Vagina (tissue), 2 donors: ENCODE data around the gene ZNF263. TPM values are rescaled to one million over a fixed set of nuclear protein-coding genes. Genes with fewer than 3 reads are reported as not detected.

ENCODE experiments used
- DNase-seq, 2 donors: peaks; one replicate each; pipeline ENCODE4 v3.0.0-alpha.2; 2017; ENCODE audit errors: extremely low spot score in 2 of 2
- H3K27ac ChIP-seq: fragments of 200-600 bp; sonication (generic); one replicate; pipeline ENCODE4 v1.5.1; 2019
- H3K27me3 ChIP-seq: fragments of 200-600 bp; sonication (generic); one replicate; pipeline ENCODE4 v1.5.1; 2019
- H3K36me3 ChIP-seq, 2 donors: fragments of 200-600 bp; sonication (generic); one replicate each; pipeline ENCODE4 v1.5.1; 2017 to 2019
- H3K4me1 ChIP-seq: fragments of 200-600 bp; sonication (generic); one replicate; pipeline ENCODE4 v1.5.1; 2019
- H3K4me3 ChIP-seq, 2 donors: fragments of 200-600 bp; sonication (generic); 1 replicate in 1 of 2; 2 replicates in 1 of 2; pipeline ENCODE4 v1.5.1; 2016 to 2019
- H3K9me3 ChIP-seq: fragments of 200-600 bp; sonication (generic); one replicate; pipeline ENCODE4 v1.5.1; 2019
- POLR2A ChIP-seq, 2 donors: fragments of 450-650 bp; IDR thresholded peaks; one replicate each; pipeline ENCODE4 v1.6.1; 2017; ENCODE audit warnings: antibody characterized with exemption in 2 of 2, mild to moderate bottlenecking in 2 of 2, moderate library complexity in 2 of 2
- POLR2AphosphoS5 ChIP-seq, 2 donors: sonication (generic); formaldehyde crosslinking; IDR thresholded peaks; one replicate each; pipeline ENCODE4 v1.9.0; 2017; ENCODE audit warnings: antibody characterized with exemption in 2 of 2, mild to moderate bottlenecking in 2 of 2, low read depth in 1 of 2; ENCODE audit not compliant: insufficient read depth in 1 of 2
- intact Hi-C: fragments of 100-400 bp; cut with DNase I; formaldehyde crosslinking; loops from one replicate; pipeline ENCODE4 v1.15.1; 2023
- total RNA-seq: library from RNA; depleted of rRNA; stranded (reverse); fragments of >200 nt; gene quantifications from one replicate; pipeline ENCODE4 v1.2.3, GENCODE V29; 2016
- TF ChIP-seq, protein P1 (sequence below), 3 experiments: fragments of 450-650 bp in 2 of 3; fragments of 200-600 bp in 1 of 3; sonication (generic) in 1 of 3; IDR thresholded peaks; one replicate each; pipeline ENCODE4 v1.5.1; 2017 to 2019; ENCODE audit warnings: antibody characterized with exemption in 3 of 3, mild to moderate bottlenecking in 2 of 3, moderate library complexity in 2 of 3

The ZNF263 gene
- total RNA-seq, 1 donor from 2014 or later, result 29.7 TPM

DNA sequence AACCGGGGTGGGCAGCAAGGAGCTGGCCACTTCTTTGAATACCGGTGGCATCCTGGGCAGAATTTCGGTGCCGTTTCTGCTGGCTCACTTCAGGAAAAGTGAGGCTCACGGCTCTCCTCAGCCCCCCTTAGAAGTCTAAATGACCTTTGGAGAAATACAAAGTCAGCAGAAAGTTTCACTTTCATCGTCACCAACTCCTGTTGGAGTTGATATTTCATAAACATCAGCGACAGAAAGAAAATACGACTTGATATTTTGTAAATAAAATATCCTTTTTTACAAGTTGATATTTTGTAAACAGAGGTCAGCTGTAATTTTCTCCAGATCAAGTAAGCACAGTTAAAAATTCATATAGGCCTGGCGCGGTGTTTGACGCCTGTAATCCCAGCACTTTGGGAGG, 22.8 kb downstream of the ZNF263 start:
- Histone ChIP-seq H3K9me3 (peaks cover 44% of the 10 kb centered on the region), H3K4me3 (peak overlapping the region; percentile 79 to 81), H3K4me1 (peaks cover 15% of the 10 kb centered on the region), H3K27ac (peak overlapping the region; percentile 74), H3K27me3 (no peaks in the 10 kb centered on the region), H3K36me3 (peaks cover 0 to 64% of the 10 kb centered on the region in 2 donors)
- intact Hi-C loops, result no loop called here
- no peak for DNase-seq
- TF ChIP-seq, protein P1, sequence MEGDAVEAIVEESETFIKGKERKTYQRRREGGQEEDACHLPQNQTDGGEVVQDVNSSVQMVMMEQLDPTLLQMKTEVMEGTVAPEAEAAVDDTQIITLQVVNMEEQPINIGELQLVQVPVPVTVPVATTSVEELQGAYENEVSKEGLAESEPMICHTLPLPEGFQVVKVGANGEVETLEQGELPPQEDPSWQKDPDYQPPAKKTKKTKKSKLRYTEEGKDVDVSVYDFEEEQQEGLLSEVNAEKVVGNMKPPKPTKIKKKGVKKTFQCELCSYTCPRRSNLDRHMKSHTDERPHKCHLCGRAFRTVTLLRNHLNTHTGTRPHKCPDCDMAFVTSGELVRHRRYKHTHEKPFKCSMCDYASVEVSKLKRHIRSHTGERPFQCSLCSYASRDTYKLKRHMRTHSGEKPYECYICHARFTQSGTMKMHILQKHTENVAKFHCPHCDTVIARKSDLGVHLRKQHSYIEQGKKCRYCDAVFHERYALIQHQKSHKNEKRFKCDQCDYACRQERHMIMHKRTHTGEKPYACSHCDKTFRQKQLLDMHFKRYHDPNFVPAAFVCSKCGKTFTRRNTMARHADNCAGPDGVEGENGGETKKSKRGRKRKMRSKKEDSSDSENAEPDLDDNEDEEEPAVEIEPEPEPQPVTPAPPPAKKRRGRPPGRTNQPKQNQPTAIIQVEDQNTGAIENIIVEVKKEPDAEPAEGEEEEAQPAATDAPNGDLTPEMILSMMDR (IDR thresholded peaks at IDR 0.05), result no peak
- no peak for TF ChIP-seq POLR2A (IDR thresholded peaks at IDR 0.05)
- TF ChIP-seq POLR2AphosphoS5 (IDR thresholded peaks at IDR 0.05; ENCODE audit: insufficient read depth in 1 of 2, low read depth in 1 of 2), result no peak

DNA sequence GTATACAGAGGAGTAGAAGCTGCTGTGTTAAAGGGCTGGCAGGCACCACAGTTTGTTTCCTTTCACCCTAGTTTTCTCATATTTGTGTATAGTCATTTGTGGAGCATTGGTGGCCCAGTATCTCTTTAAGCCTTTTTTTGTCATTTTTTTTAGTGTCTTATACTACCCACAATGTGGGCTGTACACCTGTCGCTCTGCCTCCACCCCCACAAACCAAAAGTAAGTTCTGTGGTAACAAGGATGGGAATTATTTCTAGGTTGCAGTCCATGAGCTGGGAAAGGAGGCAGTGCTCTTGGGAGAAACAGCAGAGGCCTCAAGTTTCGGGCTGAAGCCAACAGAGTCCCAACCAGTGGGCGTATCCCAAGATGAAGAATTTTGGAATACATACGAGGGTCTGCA, 28.2 kb downstream of the ZNF263 start:
- H3K36me3 ChIP-seq, result peaks cover 8 to 73% of the 10 kb centered on the region in 2 donors
- TF ChIP-seq POLR2A (IDR thresholded peaks at IDR 0.05), result no peak
- TF ChIP-seq, protein P1 (IDR thresholded peaks at IDR 0.05), result no peak
- no peak for TF ChIP-seq POLR2AphosphoS5 (IDR thresholded peaks at IDR 0.05; ENCODE audit: insufficient read depth in 1 of 2, low read depth in 1 of 2)
- H3K4me1 ChIP-seq, result peaks cover 5% of the 10 kb centered on the region
- peaks cover 60% of the 10 kb centered on the region for H3K9me3 ChIP-seq
- no peak for DNase-seq
- H3K27ac ChIP-seq, result no peak overlapping the region
- intact Hi-C loops, result loop anchor here (10.0 kb wide), 1 partner anchor 73 kb away; no protein-coding TSS in a partner anchor
- no peak overlapping the region for H3K4me3 ChIP-seq
- no peaks in the 10 kb centered on the region for H3K27me3 ChIP-seq

DNA sequence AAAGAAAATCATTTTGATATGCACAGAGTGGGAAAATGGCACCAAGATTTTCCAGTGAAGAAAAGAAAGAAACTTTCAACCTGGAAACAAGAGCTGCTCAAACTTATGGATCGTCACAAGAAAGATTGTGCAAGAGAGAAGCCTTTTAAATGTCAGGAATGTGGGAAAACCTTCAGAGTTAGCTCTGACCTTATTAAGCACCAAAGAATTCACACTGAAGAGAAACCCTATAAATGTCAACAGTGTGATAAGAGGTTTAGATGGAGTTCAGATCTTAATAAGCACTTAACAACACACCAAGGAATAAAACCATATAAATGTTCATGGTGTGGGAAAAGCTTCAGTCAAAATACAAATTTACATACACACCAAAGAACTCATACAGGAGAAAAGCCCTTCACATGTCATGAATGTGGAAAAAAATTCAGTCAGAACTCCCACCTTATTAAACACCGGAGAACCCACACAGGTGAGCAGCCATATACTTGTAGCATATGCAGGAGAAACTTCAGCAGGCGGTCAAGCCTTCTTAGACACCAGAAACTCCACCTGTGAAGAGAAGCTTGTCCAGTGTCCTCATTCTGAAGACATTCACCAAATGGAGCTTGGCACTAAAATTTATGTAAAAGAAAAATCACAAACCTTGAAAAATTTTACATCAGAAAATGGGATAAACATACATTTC, 34.2 kb downstream of the ZNF263 start:
- Histone ChIP-seq H3K9me3 (peaks cover 81% of the 10 kb centered on the region), H3K4me1 (no peaks in the 10 kb centered on the region), H3K4me3 (no peak overlapping the region), H3K36me3 (peaks cover 12 to 76% of the 10 kb centered on the region in 2 donors), H3K27me3 (no peaks in the 10 kb centered on the region), H3K27ac (no peak overlapping the region)
- no peak for DNase-seq
- intact Hi-C loops, result loop anchor here (10.0 kb wide), 1 partner anchor 67 kb away; no protein-coding TSS in a partner anchor
- TF ChIP-seq, protein P1 (IDR thresholded peaks at IDR 0.05), result no peak
- TF ChIP-seq POLR2AphosphoS5 (IDR thresholded peaks at IDR 0.05; ENCODE audit: insufficient read depth in 1 of 2, low read depth in 1 of 2), result no peak
- no peak for TF ChIP-seq POLR2A (IDR thresholded peaks at IDR 0.05)

DNA sequence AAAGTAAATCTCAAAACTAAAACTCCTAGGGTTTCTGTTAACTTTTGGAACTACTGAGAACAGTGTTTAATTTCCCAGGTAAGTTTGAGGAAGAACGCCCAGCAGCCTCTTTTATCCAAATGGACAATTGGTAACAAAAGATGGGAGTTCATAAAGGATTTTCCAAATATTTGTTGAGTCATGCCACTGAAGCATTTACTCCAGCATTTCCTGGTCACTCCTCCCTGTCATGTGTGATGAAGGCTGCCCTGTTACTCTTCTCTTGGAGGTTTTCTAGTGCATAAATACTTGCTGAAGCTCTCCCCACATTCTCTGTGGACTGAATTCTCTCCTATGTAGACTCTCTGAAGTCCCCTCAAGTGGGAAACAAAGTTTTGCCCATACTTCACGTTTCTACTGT, 38.5 kb downstream of the ZNF263 start:
- TF ChIP-seq POLR2A (IDR thresholded peaks at IDR 0.05), result no peak
- TF ChIP-seq POLR2AphosphoS5 (IDR thresholded peaks at IDR 0.05; ENCODE audit: insufficient read depth in 1 of 2, low read depth in 1 of 2), result no peak
- H3K4me3 ChIP-seq, result no peak overlapping the region
- peaks cover 1 to 37% of the 10 kb centered on the region in 2 donors for H3K36me3 ChIP-seq
- peaks cover 60% of the 10 kb centered on the region for H3K9me3 ChIP-seq
- intact Hi-C loops, result no loop called here
- H3K27ac ChIP-seq, result no peak overlapping the region
- no peaks in the 10 kb centered on the region for H3K4me1 ChIP-seq
- DNase-seq, result no peak
- no peaks in the 10 kb centered on the region for H3K27me3 ChIP-seq

DNA sequence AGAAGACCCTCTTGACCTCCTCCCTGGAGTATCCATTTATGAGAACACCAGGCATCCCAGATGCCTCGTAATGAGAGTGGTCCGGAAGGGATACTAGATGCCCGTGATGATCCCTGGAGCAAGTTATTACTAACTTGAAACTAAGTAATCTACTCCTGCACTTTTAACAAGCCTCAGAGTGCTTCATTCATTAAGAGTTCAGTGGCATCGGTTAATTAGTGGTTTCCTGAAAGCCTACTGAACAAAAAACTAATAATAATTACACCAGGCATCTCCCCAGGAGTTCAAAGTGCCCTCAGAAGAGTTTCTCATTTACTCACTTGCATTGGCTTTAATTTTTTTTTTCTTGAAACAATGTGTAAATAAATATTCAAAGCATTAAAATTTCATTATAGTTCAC, 44.2 kb downstream of the ZNF263 start:
- no peak overlapping the region for H3K4me3 ChIP-seq
- H3K27ac ChIP-seq, result no peak overlapping the region
- intact Hi-C loops, result no loop called here
- H3K9me3 ChIP-seq, result peaks cover 11% of the 10 kb centered on the region
- no peaks in the 10 kb centered on the region for H3K27me3 ChIP-seq
- TF ChIP-seq, protein P1 (IDR thresholded peaks at IDR 0.05), result no peak
- TF ChIP-seq POLR2A (IDR thresholded peaks at IDR 0.05) (no peak), POLR2AphosphoS5 (IDR thresholded peaks at IDR 0.05; ENCODE audit: insufficient read depth in 1 of 2, low read depth in 1 of 2) (no peak)
- no peaks in the 10 kb centered on the region for H3K36me3 ChIP-seq
- H3K4me1 ChIP-seq, result no peaks in the 10 kb centered on the region
- no peak for DNase-seq
